Measurements from ENCODE around the gene HMCN1.

GRCh38 chr1:186002406-186002805 is 268.2 kb downstream of the HMCN1 start:
- TF ChIP-seq, protein P1, sequence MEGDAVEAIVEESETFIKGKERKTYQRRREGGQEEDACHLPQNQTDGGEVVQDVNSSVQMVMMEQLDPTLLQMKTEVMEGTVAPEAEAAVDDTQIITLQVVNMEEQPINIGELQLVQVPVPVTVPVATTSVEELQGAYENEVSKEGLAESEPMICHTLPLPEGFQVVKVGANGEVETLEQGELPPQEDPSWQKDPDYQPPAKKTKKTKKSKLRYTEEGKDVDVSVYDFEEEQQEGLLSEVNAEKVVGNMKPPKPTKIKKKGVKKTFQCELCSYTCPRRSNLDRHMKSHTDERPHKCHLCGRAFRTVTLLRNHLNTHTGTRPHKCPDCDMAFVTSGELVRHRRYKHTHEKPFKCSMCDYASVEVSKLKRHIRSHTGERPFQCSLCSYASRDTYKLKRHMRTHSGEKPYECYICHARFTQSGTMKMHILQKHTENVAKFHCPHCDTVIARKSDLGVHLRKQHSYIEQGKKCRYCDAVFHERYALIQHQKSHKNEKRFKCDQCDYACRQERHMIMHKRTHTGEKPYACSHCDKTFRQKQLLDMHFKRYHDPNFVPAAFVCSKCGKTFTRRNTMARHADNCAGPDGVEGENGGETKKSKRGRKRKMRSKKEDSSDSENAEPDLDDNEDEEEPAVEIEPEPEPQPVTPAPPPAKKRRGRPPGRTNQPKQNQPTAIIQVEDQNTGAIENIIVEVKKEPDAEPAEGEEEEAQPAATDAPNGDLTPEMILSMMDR (IDR thresholded peaks at IDR 0.05), result no peak
- TF ChIP-seq POLR2A (IDR thresholded peaks at IDR 0.05), result no peak
- TF ChIP-seq POLR2AphosphoS5 (IDR thresholded peaks at IDR 0.05), result no peak
